ENCODE results near the gene PDE7B.
"Not testable (repeated sequence)": the region's sequence is repeated elsewhere in the genome, so short reads cannot be mapped to it uniquely, and the experiment has no call there.

The PDE7B gene

DNA sequence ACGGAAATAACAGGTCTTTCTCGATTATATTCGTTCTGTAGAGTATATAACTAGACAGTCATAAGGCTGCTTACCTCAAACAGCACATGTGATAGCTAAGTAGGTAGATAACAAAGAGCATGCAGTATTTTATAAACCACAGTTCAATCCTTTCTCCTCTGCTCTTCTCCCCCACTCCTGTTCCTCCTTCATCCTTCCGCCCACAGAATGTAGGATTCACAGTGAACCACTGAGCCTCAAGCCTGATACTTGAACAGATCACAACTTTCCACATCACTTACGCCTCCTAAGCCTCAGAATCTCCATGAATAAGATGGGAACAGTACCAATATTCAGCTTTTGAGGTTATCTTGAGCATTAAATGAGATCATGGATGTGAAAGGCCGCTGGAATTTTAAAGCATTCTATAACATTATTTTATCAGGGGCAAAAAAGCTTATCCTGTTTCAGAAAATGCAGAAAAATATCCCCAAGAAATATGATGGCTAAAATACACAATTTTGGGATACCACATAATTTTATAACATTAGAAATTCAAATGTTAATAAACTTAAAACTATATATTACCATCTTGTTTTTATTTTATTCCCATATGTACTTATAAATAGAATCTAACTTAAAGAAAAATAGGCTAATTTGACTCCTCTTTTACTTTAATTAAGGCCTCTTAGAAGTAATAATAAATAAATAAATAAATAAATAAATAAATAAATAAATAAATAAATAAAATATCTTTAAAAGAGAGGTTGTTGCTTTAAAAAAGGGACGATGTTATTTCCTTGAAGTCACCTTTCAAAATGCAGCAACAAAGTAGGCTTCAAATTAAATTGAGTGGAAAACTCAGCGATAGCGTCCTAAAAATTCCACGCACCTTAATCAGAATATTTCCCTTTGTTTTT is 365.3 kb downstream of the PDE7B start:
- Histone ChIP-seq H3K79me2 (ENCODE audit: insufficient read depth, low read length) (no peaks in the 10 kb centered on the region), H3F3A (ENCODE audit: low read depth) (no peaks in the 10 kb centered on the region), H3K4me1 (ENCODE audit: insufficient read depth, low read length, poor library complexity, severe bottlenecking) (no peaks in the 10 kb centered on the region), H3K4me2 (ENCODE audit: low read depth, low read length, poor library complexity, severe bottlenecking) (no peak overlapping the region), H3K9ac (ENCODE audit: low read depth, low read length, poor library complexity, severe bottlenecking) (no peak overlapping the region), H3K4me3 (ENCODE audit: low read length, poor library complexity, severe bottlenecking) (no peak overlapping the region), H3K9me3 (ENCODE audit: insufficient read depth, low read depth, low read length) (no peaks in the 10 kb centered on the region), H4K20me1 (ENCODE audit: insufficient read depth, low read length, poor library complexity, severe bottlenecking) (no peaks in the 10 kb centered on the region), H3K9me2 (replicated peaks; ENCODE audit: low read depth, low read length) (no peaks in the 10 kb centered on the region), H3K36me3 (ENCODE audit: insufficient read depth, low read length) (no peaks in the 10 kb centered on the region), H2AFZ (ENCODE audit: low read length) (no peak overlapping the region), H3K27me3 (ENCODE audit: insufficient read depth, low read length, poor library complexity, severe bottlenecking) (no peaks in the 10 kb centered on the region)
- TF ChIP-seq, protein P1, sequence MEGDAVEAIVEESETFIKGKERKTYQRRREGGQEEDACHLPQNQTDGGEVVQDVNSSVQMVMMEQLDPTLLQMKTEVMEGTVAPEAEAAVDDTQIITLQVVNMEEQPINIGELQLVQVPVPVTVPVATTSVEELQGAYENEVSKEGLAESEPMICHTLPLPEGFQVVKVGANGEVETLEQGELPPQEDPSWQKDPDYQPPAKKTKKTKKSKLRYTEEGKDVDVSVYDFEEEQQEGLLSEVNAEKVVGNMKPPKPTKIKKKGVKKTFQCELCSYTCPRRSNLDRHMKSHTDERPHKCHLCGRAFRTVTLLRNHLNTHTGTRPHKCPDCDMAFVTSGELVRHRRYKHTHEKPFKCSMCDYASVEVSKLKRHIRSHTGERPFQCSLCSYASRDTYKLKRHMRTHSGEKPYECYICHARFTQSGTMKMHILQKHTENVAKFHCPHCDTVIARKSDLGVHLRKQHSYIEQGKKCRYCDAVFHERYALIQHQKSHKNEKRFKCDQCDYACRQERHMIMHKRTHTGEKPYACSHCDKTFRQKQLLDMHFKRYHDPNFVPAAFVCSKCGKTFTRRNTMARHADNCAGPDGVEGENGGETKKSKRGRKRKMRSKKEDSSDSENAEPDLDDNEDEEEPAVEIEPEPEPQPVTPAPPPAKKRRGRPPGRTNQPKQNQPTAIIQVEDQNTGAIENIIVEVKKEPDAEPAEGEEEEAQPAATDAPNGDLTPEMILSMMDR (conservative IDR thresholded peaks at IDR 0.05; ENCODE audit: low read length) = no peak
- TF ChIP-seq EZH2phosphoT487 (IDR thresholded peaks at IDR 0.05; ENCODE audit: borderline replicate concordance) = no peak

DNA sequence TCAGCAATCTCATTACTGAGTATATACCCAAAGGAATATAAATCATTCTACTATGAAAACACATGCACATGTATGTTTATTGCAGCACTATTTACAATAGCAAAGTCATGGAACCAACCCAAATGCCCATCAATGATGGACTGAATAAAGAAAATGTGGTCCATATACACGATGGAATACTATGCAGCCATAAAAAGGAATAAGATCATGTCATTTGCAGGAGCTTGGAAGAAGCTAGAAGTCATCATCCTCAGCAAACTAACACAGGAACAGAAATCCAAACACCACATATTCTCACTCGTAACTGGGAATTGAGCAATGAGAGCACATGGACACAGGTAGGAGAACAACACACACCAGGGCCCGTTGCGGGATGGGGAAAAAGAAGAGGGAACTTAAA is 373.5 kb downstream of the PDE7B start:
- not testable (repeated sequence) for H3K27me3 ChIP-seq (ENCODE audit: insufficient read depth, low read length, poor library complexity, severe bottlenecking); H3K4me2 ChIP-seq (ENCODE audit: low read depth, low read length, poor library complexity, severe bottlenecking)

DNA sequence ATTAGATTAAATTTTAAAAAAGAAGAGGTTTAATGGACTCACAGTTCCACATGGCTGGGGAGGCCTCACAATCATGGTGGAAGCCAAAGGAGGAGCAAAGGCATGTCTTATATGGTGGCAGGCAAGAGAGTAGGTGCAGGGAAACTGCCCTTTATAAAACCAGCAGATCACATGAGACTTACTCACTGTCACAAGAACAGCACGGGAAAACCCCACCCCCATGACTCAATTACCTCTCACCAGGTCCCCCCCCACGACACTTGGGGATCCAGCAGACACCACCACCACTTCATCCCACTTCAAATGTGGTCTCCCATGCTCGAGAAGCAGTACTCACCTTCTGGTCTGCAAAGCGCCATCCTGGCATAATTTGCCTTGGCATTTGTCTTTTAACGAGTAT is 374.0 kb downstream of the PDE7B start:
- no peak overlapping the region for H3K9ac ChIP-seq (ENCODE audit: low read depth, low read length, poor library complexity, severe bottlenecking)
- no peaks in the 10 kb centered on the region for H3K9me3 ChIP-seq (ENCODE audit: insufficient read depth, low read depth, low read length)
- no peaks in the 10 kb centered on the region for H3K9me2 ChIP-seq (replicated peaks; ENCODE audit: low read depth, low read length)
- no peaks in the 10 kb centered on the region for H3K27me3 ChIP-seq (ENCODE audit: insufficient read depth, low read length, poor library complexity, severe bottlenecking)
- H3K4me1 ChIP-seq (ENCODE audit: insufficient read depth, low read length, poor library complexity, severe bottlenecking) = peaks cover 2% of the 10 kb centered on the region
- no peaks in the 10 kb centered on the region for H3K79me2 ChIP-seq (ENCODE audit: insufficient read depth, low read length)
- H3K4me2 ChIP-seq (ENCODE audit: low read depth, low read length, poor library complexity, severe bottlenecking) = no peak overlapping the region
- H3F3A ChIP-seq (ENCODE audit: low read depth) = no peaks in the 10 kb centered on the region
- no peak overlapping the region for H2AFZ ChIP-seq (ENCODE audit: low read length)
- H4K20me1 ChIP-seq (ENCODE audit: insufficient read depth, low read length, poor library complexity, severe bottlenecking) = no peaks in the 10 kb centered on the region
- H3K36me3 ChIP-seq (ENCODE audit: insufficient read depth, low read length) = no peaks in the 10 kb centered on the region
- TF ChIP-seq EZH2phosphoT487 (IDR thresholded peaks at IDR 0.05; ENCODE audit: borderline replicate concordance) = no peak
- TF ChIP-seq, protein P1 (conservative IDR thresholded peaks at IDR 0.05; ENCODE audit: low read length) = no peak
- H3K4me3 ChIP-seq (ENCODE audit: low read length, poor library complexity, severe bottlenecking) = no peak overlapping the region

More for the DNA sequence above, 373.5 kb downstream of the PDE7B start:
- H3K36me3 ChIP-seq (ENCODE audit: insufficient read depth, low read length); H3K79me2 ChIP-seq (ENCODE audit: insufficient read depth, low read length); H2AFZ ChIP-seq (ENCODE audit: low read length); H3K9me2 ChIP-seq (replicated peaks; ENCODE audit: low read depth, low read length); H3F3A ChIP-seq (ENCODE audit: low read depth); H3K9me3 ChIP-seq (ENCODE audit: insufficient read depth, low read depth, low read length); H3K4me1 ChIP-seq (ENCODE audit: insufficient read depth, low read length, poor library complexity, severe bottlenecking); H4K20me1 ChIP-seq (ENCODE audit: insufficient read depth, low read length, poor library complexity, severe bottlenecking); H3K9ac ChIP-seq (ENCODE audit: low read depth, low read length, poor library complexity, severe bottlenecking); H3K4me3 ChIP-seq (ENCODE audit: low read length, poor library complexity, severe bottlenecking): not testable (repeated sequence)
